HG03378 (cell line): ENCODE data around the gene MTMR3.
"Not testable (repeated sequence)": the region's sequence is repeated elsewhere in the genome, so short reads cannot be mapped to it uniquely, and the experiment has no call there.

Source experiments
- ATAC-seq: cut with Tn5 transposase; IDR thresholded peaks from one replicate; pipeline ENCODE4 v1.9.1; 2021; ENCODE audit warnings: mild to moderate bottlenecking, moderate library complexity; ENCODE audit not compliant: unreplicated experiment

The MTMR3 gene

DNA sequence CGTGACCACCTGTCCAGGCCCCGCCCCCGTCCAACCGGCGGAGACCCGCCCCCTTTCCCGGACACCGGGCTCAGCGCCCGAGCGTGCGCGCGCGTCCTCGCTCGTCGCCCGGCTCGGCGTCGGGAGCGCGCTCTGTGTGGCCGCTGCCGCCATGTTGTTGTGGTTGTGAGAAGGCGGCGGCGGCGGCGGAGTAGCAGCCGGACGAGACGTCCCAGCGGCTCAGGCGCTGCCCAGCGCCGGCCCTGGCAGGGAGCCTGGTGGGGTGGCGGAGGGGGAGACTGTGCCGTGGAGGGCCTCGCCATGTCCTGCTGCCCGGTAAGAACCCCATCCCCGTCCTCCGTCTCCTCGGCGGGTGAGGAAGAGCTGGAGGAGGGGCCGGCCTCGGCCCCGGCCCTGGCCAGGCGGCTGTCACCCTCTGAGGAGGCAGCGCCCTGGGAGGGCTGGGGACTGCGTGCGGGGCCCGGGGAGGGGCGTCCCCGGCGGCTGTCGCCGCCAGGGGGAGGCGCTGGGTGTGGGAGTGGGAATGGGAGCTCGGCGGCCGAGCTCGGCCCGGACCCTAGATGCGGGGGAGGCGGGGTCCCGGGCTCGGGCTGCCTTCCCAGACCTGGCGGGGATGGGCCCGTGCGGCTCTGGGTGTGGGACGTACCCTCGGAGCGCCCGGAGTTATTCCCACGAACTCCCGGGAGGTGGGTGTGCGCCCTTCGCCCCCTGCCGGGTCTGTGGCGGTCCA, at the start of gene MTMR3:
MTMR3 (plus strand) TSS at position 130 of the 730 bp plus-strand sequence. CDS start 87,886 bp downstream, outside the sequence.
- ATAC-seq = peak; percentile 32

DNA sequence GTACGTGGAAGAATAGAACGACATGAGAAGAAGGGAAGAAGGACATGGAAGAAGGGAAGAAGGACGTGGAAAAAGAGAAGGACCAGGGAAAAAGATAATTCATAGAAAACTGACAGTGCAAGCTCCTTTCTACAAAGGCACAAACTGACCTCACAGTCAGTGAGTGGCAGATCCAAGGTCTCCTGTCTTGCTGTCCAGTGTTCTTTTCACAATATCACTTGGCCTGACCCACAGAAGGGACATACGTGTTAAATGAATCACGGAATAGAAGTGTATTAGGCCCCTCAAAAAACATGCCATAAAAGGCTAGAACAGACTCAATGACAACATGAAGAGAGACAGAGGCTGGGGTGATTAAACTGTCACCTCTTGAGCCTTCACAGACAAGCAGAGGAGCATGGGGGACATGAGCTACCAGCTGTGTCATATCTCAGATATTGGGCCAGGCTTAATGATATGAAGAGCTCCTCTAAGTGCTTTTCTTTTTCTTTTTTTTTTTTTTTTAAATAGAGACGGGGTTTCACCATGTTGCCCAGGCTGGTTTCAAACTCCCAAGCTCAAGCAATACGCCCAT, 49.5 kb upstream of the MTMR3 start:
- no peak for ATAC-seq

DNA sequence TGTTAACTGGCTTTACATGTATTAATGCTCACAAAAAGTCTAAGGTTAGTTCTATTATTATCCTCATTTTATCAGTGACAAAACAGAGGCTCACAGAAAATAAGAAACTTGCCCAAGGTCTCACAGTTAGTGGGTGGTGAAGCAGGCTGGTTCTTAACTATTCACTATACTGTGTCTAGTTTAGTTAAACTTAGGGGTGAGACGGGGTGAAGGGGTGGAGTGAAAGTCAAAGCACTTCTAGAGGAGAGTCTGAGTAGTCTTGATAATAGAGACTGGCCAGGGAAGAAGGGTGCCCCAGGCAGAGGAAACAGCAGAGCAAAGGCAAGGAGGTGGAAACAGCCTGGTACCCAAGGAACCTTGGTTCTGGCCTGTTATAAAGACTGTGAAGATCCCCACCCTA, 48.9 kb upstream of the MTMR3 start:
- no peak for ATAC-seq

DNA sequence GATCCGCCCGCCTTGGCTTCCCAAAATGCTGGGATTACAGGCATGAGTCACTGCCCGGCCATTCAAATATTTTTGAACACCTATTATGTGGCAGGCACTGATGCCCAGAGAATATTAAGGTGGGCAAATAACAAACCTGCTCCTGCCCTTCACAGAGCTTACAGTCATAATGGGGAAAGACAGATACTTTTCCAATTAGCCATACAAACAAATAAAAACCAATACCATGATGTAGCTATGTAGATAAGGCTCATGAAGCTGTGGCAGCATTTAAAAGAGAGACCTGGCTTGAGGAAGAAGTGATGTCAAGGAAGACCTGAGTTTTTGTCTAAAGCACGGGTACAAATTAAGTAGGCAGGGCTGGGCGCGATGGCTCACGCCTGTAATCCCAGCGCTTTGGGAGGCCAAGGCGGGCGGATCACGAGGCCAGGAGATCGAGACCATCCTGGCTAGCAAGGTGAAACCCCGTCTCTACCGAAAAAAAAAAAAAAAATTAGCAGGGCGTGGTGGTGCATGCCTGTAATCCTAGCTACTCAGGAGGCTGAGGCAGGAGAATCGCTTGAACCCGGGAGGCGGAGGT, 46.1 kb upstream of the MTMR3 start:
- not testable (repeated sequence) for ATAC-seq

DNA sequence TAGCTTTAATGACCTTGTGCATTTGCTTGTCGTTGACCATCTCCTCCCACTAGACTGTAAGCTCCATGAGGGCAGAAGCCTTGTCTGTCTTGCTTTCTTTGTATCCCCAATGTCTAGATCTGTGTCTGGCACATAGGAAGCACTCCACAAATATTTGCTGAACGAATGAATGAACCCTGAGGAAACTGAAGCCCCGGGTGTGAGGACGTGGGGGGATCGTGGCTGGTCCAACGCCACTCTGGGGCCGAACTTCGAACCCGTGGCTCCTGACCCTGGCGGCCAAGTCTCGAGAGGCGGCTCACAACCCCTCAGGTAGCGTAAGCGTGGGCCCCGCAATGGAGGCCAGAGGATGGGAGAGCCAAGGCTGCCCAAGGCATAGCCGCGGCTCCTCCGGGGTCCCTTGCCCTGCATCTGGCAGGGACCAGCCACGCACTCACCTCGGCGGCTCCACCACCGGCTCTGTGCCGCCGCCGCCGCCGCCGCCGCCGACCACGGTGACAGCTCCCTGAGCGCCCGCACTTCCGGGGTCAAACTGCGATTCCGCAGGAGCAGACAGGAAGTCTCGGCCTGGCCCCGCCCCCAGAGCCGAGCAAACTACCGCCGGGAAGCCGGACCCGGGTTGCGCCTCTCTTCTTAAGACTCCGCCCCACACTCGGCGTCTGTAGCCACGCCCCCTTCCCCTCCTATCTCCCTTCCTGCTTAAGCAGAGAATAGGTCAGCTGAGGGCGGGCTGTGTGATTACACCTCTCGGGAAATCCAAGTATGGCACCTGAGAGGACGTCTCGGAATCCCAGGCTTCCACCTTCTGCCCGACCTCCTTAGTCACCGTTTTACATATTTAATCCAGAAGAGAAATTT, 45.0 kb upstream of the MTMR3 start, which contains the start of gene ASCC2:
ASCC2 (minus strand) TSS at position 534 of the 858 bp plus-strand sequence. CDS start 5,949 bp downstream, outside the sequence.
- ATAC-seq = peak; percentile 73

DNA sequence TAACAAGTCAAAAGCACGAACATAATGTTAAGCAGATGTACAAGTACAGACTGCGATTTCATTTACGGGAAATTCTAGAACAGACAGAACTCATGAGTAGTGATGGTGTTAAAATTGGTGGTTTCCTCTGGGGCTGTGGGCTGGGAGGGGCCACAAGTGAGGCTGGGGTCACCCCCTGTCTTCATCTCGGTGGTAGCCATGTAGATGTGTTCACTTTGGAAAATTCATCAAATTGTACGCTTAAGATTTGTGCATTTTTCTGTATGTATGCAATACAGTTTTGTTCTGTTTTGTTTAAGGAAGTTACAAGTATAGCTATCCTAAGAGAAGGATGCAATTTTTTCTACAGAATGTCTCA, 44.4 kb upstream of the MTMR3 start:
- ATAC-seq = peak; percentile 2

DNA sequence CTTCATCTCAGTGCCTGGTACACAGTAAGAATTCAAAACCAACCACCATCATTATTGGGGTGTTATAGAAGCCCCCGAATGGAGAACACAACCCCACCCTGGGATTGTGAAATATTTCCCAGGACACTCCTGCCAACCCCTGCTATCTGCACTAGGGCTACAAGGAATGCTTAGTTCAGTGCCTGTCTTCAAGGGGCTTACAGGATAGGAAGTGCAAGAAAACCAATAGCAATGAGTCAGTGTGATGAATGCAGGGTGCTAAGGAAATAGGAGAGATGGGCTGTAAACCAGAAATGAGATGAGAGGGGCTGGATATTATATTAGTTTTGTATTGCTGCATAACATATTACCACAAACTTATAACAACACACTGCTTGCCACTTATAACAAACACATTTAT, 43.9 kb upstream of the MTMR3 start:
- ATAC-seq = no peak

DNA sequence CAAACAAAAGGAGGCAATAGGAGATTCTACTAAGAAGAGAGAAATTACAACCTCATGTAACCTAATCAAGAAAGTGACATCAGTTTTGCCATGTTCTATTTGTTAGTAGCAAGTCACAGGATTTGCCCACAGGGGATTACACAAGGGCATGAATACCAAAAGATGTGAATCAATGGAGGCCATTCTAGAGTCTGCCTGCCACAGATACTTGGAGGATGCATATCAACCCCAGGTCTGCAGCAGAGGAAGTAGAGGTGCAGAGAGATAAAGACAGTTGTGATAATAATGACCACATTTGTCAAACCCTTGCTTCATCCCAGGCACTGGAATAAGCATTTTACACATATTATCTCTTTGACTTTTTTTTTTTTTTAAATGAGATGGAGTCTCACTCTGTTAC, 42.5 kb upstream of the MTMR3 start:
- no peak for ATAC-seq

DNA sequence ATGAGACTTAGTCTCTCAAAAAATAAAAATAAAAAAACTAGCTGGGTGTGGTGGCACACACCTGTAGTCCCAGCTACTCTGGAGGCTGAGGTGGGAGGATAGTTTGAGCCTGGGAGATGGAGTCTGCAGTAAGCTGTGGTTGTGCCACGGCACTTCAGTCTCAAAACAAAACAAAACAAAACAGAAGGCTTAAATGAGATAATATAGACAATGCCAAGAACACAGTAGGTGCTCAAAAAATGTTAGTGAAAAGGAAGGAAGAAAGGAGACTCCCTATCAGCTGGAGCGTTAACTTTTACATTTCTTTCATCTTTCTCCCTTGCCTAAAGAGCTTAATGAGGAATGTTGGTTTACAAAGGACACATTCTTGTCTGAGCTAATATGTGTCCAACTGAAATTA, 40.8 kb upstream of the MTMR3 start:
- no peak for ATAC-seq

DNA sequence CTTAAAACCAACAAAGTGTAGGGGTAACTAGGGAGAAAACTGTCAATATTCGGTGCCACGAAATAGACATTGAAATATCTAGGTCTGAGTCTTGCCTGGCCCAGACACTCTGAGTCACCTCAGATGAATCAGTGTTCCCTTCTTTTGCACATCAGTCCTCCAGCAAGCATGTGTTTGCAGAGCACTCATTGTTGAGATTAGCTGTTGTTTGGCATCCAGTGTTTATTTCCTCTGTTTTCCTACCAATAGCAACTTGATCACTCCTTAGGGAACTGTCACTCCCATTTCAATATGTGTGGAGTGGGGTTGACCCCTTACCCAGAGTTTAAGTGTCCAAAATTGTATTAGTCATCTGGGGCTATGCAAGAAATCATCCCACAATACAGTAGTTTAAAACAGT, 40.2 kb upstream of the MTMR3 start:
- ATAC-seq = no peak

DNA sequence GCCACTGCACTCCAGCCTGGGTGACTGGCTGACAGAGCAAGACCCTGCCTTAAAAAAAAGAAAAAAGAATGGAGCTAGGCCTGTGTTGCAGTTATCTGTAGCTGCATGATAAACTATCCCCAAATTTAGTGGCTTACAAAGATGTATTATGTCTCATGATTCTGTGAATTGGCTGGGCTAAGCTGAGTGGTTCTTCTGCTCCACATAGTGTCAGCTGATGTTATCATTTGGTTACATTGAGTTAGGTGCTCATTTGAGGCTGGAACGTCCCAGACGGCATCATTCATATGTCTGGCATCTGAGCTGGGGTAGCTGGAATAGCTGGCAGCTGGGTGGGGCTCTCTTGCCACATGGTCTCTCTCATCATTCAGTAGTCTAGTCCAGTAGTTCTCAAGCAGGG, 36.7 kb upstream of the MTMR3 start:
- no peak for ATAC-seq

DNA sequence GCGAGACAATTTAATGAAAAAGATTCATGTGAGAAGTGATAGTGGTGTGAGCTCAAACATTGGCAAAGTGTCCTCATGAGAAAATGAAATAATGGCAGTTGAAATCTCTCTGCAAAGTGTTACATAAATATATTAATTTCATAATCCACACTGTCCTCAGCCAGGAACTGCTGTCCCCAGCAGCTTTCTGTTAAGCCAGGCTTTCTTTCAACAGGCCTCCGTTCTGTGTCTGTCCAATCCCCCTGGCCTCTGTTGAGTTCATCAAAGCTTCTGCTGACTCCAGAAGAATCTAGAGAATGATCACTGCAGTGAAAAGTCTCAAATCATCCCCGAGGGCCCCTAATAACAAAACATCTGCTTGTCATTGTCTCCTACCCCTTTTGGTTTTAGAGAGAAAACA, 34.9 kb upstream of the MTMR3 start:
- ATAC-seq = no peak

DNA sequence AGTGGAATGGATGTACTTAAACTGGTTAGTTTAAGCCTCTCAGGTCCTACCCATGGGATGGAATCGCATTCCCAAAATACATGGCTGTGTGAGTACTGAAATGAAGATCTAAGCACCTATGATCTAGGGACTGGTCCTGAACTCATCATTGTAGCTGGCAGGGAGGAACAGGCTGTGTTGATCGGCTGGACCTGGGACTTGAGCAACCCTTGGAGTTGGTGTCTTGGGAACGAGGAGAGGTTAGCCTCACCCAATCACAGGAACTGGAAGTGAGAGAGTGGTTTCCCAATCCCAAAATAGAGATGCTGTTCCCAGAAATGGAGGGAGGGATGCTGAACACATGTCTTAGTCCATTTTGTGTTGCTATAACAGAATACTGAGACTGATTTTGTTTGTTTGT, 28.5 kb upstream of the MTMR3 start:
- no peak for ATAC-seq

DNA sequence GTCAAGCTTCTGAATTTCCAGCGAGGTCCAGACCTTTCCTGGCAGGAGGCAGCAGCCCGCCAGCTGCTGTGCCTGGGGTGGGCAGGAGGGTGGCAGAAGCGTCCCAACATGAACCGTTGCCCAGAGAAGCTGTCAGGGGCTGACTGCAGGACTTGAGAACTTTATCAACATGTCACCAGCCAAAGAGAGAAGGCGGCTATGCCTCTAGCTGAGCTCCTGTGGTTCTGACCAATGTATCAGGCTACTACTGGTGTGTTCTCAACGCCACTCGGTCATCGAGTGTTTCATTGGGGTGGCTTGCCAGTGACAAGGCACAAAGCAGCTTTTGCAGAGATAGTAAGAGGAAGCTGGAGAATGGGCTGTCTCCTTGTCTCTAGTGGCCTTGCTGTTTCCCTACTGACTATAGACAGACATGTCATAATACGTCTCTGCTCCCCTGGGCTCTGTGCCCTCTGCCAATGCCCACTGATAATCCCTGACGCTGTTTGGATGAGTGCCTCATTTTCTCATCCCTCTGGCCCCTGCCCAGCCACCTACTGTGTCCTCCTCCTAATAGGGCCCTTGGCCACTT, 27.3 kb upstream of the MTMR3 start:
- ATAC-seq = no peak

DNA sequence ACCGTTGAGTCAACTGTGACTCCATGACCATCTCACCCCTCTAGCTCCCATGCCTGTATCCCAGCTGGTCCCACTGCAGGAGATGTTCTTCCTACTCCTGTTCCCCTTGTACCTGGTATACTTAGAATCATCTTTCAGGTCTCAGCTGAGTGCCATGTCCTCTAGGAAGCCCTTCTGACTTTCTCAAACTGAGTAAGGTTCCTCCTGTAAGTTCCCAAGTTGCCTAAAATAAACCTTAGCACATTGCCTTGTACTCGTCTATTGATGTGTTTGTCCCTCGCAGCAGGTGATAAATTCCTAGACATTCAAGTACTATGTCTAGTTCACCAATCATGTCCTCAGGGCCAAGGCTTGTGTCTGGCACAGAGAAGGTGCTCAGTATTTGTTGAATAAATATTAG, 26.5 kb upstream of the MTMR3 start:
- no peak for ATAC-seq

DNA sequence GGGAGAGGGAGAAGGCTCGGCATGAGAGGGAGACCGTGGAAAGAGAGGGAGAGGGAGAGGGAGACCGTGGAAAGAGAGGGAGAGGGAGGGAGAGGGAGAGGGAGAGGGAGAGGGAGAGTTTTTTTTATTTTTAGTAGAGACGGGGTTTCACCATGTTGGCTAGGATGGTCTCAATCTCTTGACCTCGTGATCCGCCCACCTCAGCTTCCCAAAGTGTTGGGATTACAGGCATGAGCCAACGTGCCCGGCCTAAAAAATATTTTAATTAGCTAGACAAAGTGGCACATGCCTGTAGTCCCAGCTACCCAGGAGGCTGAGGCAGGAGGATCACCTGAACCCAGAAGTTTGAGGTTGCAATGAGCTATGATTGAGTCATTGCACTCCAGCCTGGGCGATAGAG, 23.9 kb upstream of the MTMR3 start:
- not testable (repeated sequence) for ATAC-seq

DNA sequence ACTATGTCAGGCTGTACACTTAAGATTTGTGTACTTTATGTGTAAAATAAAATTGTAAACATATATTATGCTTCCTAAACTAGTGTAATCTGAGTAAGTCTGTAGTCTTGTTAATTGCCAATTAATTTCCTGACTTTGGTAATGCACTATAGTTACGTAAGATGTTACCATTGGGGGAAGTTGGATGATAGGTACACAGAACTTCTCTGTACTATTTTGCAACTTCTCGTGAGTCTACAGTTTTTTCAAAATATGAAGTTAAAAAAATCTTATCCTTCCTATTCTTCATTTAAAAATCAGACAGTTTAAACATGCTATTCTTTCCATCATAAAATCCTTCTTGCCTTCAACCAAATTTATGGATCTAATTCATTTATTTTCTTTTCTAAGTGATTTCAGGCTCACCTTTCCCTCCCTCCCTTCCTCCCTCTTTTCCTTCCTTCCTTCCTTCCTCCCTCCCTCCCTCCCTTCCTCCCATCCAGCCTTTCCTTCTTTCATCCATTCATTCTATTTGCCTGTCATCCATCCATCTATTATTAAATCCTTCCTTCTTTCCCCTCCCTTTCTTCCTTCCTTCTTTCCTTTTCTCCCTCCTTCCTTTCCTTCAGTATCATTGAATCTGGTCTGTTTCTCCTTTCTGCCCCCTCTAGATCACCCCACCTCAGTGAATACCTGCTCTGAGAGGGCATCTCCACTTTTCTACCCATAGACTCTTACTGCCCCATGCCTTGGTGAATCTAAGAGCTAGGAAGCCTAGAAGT, 22.8 kb upstream of the MTMR3 start:
- ATAC-seq = no peak

DNA sequence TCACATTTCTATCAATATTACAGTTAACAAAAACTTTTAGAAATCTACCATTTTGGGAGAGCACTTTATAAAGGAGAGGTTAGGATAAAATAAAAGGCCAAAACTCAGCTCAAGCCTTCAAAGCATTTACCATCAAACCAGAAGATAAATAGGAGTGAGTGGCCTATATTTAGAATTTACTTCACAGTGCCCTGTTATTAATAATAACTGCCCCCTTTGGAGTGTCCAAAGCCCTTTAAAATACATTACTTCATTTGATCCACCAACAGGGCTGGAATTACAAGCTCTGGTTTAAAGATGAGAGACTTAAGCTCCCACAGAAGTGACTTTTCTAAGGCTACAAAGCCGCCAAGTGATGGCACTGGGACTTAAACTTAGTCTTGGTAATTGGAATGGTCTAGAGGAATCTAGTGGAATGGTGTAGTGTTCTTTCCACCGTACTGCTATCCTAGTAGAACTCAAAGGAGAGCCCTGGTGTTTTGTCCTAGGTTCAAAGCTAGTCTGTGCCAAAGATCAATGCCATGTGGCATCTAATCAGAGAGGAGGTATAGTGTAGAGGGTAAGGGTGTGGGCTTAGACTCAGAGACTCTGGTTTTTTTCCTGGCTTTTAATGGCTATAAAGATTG, 21.2 kb upstream of the MTMR3 start:
- no peak for ATAC-seq

DNA sequence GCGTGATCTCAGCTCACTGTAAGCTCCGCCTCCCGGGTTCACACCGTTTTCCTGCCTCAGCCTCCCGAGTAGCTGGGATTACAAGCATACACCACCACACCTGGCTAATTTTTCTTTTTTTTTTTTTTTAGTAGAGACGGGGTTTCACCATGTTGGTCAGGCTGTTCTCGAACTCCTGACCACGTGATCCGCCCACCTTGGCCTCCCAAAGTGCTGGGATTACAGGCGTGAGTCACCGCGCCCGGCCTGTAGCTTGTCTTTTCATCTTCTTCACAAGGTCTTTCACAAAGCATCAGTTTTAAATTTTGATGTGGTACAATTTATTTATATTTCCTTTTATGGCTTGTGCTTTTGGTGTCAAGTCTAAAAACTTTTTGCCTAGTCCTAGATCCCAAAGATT, 17.4 kb upstream of the MTMR3 start:
- ATAC-seq = not testable (repeated sequence)

DNA sequence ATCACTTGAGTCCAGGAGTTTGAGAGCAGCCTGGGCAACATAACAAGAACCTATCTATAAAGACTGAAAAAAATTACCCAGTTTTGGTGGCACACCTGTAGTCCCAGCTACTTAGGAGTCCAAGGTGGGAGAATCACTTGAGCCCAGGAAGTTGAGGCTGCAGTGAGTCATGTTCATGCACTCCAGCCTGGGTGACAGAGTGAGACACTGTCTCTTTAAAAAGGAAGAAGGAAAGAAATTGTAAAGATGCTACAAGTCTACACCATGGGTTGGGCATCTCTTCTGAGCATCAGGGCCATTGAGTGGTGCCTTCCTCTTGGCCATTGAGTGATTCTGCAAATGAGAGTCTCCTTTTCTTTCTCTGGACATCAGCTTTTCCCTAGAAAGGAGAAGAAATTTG, 15.7 kb upstream of the MTMR3 start:
- ATAC-seq = no peak
